ENCODE data around the gene PDCD4.
A peak's percentile ranks its signal among the peaks of the same experiment; 100 is the strongest.

DNA sequence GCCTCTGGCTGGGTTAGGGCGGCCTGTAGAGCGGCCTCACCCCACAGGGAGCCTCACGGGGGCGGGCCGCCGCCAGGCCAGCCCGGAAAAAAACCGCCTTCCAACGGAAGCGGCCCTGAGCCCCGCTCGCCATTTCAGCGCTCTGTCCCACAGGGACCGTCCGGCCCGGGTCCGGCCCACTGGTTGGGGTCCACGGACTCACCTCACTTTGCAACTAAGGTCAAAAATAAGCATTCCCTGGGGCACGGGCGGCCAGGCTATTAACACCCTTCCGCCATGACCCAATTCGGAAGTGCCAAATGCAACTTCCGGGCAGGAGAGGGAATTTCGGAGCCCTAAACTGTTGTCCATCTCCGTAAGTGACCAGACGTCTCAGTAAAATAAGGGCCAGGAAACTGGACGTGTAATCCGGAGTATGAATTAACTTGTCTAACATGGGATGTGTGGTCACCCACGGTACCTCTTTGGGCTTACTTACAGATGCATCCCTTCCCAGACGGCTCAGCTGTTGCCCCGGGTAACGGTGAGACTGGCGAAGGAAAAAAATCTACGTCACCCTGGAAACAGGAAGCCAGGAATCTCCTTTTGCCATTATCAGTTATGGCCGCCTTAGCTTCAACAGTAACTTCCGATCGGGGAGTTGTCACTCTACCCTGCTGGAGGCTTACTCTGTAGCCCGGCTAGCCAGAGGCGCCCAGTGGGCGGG lies 47.1 kb downstream of the PDCD4 start, which contains the start of gene BBIP1:
- TF ChIP-seq SIN3A (IDR thresholded peaks at IDR 0.05; ENCODE audit: borderline replicate concordance, low read depth, low read length) (peak; percentile 31; the same call in 1 of the 2 replicates), CTCF (IDR thresholded peaks at IDR 0.05) (no peak), EP300 (IDR thresholded peaks at IDR 0.05; ENCODE audit: borderline replicate concordance in 1 of 2, low read depth in 1 of 2, low read length in 1 of 2) (peak; percentile 9 to 11; a peak in 1 of 4 replicates), CHD2 (IDR thresholded peaks at IDR 0.05; ENCODE audit: low read length, partially characterized antibody) (peak; percentile 58), REST (IDR thresholded peaks at IDR 0.05; ENCODE audit: low read depth, low read length) (no peak; the same call in 1 of the 2 replicates), MAX (IDR thresholded peaks at IDR 0.05; ENCODE audit: low read depth) (peak; percentile 50; the same call in 1 of the 2 replicates), IRF3 (IDR thresholded peaks at IDR 0.05; ENCODE audit: low read depth, low read length) (no peak), YY1 (IDR thresholded peaks at IDR 0.05; ENCODE audit: low read depth) (peak; percentile 96), TAF1 (IDR thresholded peaks at IDR 0.05; ENCODE audit: borderline replicate concordance, low read depth, low read length) (peak; percentile 49; the same call in 1 of the 2 replicates), POLR2AphosphoS5 (IDR thresholded peaks at IDR 0.05; ENCODE audit: low read depth, low read length) (peak; percentile 85), MXI1 (IDR thresholded peaks at IDR 0.05; ENCODE audit: low read depth, low read length) (peak; percentile 45; the same call in 1 of the 2 replicates), JUND (IDR thresholded peaks at IDR 0.05) (no peak)

Data from SK-N-SH (cell line).